ENCODE results near the gene MTMR4.
A peak's percentile ranks its signal among the peaks of the same experiment; 100 is the strongest.
"Not testable (repeated sequence)": the region's sequence is repeated elsewhere in the genome, so short reads cannot be mapped to it uniquely, and the experiment has no call there.

Gene MTMR4

GRCh38 chr17:58521680-58522079, 7.2 kb upstream of the MTMR4 start:
- DNase-seq, result no peak

- DNase-seq, result no peak
Observed at GRCh38 chr17:58520843-58521430, 6.5 kb upstream of the MTMR4 start.

GRCh38 chr17:58517928-58518609, 3.6 kb upstream of the MTMR4 start:
- DNase-seq, result peak; percentile 100

- no peak for DNase-seq
Observed at GRCh38 chr17:58517378-58517927, 3.0 kb upstream of the MTMR4 start.

DNA sequence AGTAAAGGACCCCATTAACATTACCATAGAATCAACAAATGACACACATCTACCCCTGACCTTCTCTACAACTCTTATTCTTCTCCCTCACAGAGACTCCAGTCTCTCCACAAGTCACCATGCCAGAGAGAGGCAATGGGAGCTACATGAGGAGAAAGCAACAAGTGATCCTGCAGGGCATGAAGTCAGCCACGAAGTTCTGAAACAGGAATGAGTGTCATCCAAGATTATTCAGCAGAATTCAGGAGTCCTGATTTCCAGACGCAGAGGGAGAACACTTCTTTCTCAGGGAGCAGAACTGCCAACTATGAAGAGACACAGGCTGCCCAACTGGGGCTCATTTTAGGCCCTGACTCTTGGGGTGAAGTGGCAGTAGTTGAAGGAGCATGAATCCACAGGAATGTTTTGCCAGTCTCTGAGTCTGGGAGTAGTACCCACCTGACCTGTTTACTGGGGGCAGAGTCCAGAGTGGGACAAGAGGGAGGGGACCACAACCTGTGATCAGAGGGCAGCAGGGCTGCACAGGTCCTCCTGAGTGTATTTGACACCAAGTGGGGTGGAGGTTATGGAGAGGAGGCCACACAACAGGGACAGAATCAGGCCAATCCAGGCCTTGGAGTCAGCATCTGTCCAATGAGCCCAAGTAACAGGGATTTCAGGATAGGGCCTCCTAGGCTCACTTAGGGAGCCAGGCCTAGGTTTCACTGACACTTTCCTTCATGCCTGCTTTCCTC, 2.4 kb upstream of the MTMR4 start:
- no peak for DNase-seq

DNA sequence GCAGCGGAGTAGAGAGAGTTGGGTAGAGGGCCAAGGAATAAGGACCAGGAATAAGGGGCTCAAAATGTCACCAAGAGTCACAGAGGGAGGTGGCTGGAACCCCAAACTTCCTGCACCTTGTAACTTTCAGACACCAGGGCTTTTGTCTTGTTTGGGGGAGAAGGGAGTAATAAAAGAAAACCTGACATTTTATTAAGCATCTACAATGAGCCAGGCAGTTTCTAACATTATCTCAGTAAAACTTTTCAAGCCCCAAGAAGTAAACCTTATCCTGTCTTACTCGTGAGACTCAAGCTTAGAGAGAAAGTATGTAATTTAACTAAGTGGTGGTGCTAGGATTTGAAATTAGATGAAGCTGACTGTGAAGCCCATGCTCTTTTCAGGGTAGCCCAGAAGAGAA, 848 bp upstream of the MTMR4 start:
- DNase-seq, result no peak

GRCh38 chr17:58514770-58515157, 326 bp upstream of the MTMR4 start:
- DNase-seq, result no peak

GRCh38 chr17:58513267-58513964, 1.0 kb downstream of the MTMR4 start:
- DNase-seq, result peak in 1 of 2 donors; percentile 36

GRCh38 chr17:58510075-58510474, 4.4 kb downstream of the MTMR4 start:
- no peak for DNase-seq

GRCh38 chr17:58508341-58509067, 5.9 kb downstream of the MTMR4 start:
- DNase-seq, result no peak

- peak in 1 of 2 donors; percentile 30 for DNase-seq
Observed at GRCh38 chr17:58507123-58507634, 7.3 kb downstream of the MTMR4 start.

DNA sequence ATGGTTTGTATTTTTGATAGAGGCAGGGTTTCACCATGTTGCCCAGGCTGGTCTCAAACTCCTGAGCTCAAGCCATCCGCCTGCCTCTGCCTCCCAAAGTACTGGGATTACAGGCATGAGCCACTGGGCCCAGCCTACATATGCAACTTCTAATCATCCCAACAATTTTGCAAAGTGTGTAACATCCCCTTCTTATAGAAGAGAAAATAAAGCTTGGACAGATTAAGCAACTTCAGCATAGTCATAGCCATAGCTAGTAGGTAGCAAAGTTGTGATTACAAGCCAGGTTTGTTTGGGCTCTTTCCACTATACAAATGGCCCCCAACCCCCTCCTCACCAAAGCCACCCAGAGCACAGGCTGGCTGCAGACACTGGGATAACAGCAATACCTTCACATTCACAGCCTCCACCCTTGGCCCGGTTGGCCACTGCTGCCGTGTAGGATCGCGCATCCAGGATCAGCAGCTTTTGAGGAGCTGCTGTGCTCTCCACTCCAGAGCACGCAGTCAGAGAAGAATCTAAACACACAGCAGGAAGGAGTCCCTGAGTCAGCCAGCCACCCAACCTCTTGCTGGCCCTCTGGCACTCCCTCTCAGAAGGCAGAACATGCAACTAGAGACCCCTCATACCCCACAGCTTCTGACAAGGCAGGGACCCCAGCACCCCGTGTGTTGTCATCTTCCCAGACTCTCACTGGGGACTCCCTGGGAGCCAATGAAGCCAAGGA, 7.9 kb downstream of the MTMR4 start:
- no peak for DNase-seq

DNA sequence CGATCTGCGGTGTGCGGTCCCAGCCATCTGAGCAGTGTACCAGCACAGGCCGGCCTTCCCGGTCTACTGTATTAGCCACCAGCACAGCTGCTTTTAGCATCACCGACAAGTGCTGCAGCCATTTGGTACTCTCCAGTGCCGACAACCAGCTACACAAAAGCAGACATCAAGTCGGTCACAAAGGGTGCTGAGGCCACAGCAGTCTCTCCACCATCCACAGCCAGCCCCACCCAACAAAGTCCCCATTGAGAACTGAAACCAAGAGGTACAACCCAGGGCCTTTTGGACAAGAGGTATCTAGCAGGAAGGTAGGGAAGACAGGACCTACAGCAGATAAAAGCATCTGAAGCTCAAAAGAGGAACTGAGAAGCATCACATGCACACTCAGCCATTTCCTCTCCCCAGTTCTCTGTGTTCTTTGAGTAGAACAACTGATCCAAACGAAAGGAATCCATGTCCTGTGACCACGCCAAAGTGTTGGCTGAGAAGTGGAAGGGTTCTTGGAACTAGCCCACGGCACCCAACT, 9.5 kb downstream of the MTMR4 start:
- DNase-seq, result peak in 1 of 2 donors; percentile 31

GRCh38 chr17:58503866-58504265, 10.6 kb downstream of the MTMR4 start:
- DNase-seq, result no peak

DNA sequence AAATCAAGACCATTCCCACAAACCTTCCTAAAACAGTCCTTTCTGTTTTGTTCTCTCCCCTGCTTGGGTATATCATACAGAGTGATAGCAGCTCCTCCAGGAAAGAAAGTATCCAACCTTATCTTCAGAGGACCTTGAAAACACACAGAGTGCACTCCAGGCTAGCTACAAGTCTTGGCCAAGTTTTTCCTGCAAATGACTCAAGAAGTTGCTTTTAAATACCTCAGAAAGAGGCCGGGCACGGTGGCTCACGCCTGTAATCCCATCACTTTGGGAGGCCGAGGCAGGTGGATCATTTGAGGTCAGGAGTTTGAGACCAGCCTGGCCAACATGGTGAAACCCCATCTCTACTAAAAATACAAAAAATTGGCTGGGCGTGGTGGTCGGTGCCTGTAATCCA, 11.3 kb downstream of the MTMR4 start:
- not testable (repeated sequence) for DNase-seq

DNA sequence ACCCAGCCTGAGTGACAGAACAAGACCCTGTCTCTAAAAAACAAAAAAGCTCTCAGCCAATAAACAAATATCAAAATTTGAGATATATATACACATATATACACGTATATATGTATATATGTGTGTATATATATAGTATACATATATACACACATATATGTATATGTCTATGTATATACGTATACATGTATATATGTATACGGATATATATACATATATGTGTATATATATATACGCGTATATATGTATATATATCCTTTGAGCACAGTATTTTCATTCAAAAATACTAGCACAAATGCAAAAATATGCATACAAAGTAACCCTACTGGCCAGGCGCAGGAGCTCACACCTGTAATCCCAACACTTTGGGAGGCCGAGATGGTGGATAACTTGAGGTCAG, 13.0 kb downstream of the MTMR4 start:
- no peak for DNase-seq

DNA sequence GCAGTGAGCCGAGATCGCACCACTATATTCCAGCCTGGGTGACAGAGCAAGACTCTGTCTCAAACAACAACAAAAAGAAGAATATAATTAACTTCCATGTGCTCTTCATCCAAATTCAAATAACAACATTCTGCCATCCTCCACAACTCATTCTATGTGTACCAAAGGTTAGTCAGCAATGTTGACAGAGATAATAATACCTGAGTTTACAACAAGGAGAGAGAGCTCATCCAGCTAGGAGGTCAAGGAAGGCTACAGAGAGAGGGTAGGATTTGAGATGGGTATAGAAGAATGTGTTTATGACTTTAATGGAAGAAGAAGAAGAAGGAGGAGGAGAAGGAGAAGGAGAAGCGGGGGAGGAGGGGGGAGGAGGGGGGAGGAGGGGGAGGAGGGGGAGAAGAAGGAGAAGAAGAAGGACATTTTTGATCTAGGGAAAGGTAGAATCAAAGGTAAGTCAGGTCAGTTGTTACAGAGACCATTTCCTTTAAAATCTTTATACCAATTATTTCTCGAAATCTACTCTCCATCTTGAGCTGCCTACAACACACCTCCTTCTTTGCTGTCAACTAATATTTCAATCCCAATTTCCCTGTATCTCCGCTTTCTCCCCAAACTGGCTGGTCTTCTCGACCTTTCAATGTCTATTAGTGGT, 16.1 kb downstream of the MTMR4 start:
- DNase-seq, result no peak

- no peak for DNase-seq
Observed at GRCh38 chr17:58493506-58493905, 20.9 kb downstream of the MTMR4 start.

GRCh38 chr17:58492238-58493121, 22.0 kb downstream of the MTMR4 start:
- no peak for DNase-seq

Data from CD4-positive, alpha-beta T cell treated with Interleukin-4 for 1 hour (primary cell).